Esophagus mucosa (tissue), 1 donor: ENCODE measurements around the gene FAM83G. TPM values are rescaled to one million over a fixed set of nuclear protein-coding genes. Genes with fewer than 3 reads are reported as not detected.
A peak's percentile ranks its signal among the peaks of the same experiment; 100 is the strongest.
"Not testable (repeated sequence)": the region's sequence is repeated elsewhere in the genome, so short reads cannot be mapped to it uniquely, and the experiment has no call there.

Experiments
- ATAC-seq: fragments of 200-7000 bp; cut with Tn5 transposase; one replicate; pipeline ENCODE4 v1.9.1; 2020
- total RNA-seq: library from RNA; stranded (reverse); gene quantifications from one replicate; pipeline ENCODE4 v1.2.4, GENCODE V29; 2023
- donor health status: DM: yes; HTN: yes; CAD: no.

The FAM83G gene, protein sequence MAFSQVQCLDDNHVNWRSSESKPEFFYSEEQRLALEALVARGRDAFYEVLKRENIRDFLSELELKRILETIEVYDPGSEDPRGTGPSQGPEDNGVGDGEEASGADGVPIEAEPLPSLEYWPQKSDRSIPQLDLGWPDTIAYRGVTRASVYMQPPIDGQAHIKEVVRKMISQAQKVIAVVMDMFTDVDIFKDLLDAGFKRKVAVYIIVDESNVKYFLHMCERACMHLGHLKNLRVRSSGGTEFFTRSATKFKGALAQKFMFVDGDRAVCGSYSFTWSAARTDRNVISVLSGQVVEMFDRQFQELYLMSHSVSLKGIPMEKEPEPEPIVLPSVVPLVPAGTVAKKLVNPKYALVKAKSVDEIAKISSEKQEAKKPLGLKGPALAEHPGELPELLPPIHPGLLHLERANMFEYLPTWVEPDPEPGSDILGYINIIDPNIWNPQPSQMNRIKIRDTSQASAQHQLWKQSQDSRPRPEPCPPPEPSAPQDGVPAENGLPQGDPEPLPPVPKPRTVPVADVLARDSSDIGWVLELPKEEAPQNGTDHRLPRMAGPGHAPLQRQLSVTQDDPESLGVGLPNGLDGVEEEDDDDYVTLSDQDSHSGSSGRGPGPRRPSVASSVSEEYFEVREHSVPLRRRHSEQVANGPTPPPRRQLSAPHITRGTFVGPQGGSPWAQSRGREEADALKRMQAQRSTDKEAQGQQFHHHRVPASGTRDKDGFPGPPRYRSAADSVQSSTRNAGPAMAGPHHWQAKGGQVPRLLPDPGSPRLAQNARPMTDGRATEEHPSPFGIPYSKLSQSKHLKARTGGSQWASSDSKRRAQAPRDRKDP
- total RNA-seq: 47.0 TPM

- ATAC-seq: peak; percentile 53
Measured at GRCh38 chr17:19004421-19005136, at the start of gene FAM83G. FAM83G (minus strand) TSS chr17:19004764; CDS start chr17:19004041, 723 bp downstream.

DNA sequence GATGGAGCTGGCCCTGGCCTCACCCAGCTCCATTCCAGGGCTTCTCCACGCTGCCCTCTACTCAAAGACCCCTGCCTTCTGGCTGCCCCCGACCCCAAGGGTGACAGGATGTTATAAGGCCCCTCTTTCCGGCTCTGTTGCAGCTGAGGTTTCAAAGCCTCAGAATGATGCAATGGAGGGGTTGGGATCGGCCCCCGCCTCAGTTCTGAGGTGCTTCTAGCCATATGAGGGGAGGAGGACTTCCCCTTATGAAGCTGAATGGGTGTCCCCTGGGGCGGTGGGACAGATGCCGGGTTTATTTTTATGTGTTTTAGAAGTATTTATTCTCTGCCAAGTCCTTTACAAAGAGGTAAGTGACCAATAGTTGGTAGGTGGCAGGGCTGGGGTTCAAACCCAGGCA is 44.3 kb upstream of the FAM83G start:
- not testable (repeated sequence) for ATAC-seq

DNA sequence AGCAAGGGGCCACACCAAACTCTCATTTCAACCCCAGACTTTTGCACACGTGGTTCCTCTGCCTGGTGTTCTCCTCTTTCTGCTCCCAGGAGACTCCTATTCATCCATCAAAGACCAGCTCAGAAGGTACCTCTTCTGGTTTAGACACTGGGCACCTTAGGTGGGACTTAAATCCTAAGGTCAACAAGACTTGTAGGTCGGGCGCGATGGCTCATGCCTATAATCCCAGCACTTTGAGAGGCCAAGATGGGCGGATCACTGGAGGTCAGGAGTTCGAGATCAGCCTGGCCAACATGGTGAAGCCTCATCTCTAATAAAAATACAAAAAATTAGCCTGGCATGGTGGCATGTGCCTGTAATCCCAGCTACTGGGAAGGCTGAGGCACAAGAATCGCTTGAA is 42.9 kb upstream of the FAM83G start:
- not testable (repeated sequence) for ATAC-seq

GRCh38 chr17:19046782-19047375 is 42.3 kb upstream of the FAM83G start, which contains the start of gene GRAP:
GRAP (minus strand) TSS chr17:19046957; CDS start chr17:19046926, 31 bp downstream.
- ATAC-seq: peak; percentile 17

DNA sequence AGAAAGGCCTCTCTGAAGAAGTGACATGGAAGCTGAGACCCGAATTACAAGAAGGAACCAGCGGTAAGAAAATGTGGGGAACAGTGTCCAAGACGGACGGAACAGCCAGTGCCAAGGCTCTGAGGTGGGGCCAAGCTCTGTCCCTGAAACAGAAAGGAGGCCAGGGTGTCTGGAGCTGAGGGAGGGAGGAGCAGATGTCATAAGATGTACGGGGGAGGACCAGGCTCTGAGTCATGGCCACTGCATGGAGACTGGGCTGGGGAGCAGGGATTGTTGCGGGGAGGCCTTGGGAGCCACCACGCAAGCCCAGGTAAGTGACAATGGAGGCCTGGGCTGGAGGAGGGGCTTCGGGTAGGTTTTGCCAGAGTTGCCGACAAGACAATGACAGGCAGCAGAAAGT is 40.1 kb upstream of the FAM83G start:
- not testable (repeated sequence) for ATAC-seq

DNA sequence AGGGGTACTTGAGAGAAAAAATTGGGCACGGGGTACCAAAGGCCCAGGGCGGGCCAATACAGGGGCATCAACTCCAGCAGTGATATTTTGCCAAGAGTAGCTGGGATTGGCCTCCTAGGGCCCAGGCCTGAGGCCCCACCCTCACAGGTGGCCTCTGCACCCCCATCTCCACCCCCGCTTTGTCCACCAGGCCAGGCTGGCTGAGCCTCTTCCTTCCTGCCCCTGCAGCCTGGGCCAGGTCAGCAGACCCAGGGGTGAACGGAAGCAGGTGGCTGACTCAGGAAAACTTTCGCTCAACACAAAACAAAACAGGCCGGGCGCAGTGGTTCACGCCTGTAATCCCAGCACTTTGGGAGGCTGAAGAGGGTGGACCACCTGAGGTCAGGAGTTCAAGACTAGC is 38.5 kb upstream of the FAM83G start:
- ATAC-seq: peak; percentile 24

DNA sequence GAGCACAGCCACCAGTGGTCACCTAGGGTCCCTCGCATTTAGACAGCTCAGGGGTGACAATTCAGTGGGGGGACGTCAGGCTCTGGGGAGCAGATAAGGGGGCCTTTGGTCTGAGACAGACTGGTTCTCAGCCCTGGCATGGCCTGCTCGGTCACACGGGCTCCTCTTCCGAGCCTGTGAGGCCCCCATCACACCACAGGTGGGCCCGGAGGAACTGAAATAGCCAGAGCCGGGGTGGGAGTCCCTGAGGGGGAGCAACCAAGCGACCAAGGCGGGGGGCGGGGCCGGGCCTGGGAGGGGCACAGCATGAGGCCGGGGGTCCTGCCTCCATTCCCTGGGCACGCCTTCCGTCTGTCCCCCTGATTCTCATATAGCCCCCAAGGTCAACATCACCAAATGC is 37.8 kb upstream of the FAM83G start:
- ATAC-seq: not testable (repeated sequence)

GRCh38 chr17:19041871-19042270 is 37.3 kb upstream of the FAM83G start:
- ATAC-seq: not testable (repeated sequence)

DNA sequence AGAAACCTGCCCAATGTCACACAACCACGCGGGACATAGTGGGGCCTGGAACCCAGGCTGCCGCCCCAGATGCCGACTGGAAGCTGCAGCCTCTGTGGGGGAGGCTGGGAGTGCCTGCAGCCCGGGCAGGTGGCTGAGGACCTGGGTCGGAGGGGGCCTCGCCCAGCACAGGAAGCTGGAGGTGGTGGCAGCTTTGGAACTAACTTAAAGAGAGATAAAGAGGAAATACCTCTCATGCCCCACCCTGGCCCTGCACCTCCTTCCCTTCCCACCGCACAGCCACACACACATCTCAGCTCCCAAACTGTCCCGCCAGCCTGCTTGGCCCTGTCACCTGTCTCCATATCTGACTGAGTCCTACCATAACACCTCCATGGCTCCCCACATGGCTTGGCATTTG is 35.8 kb upstream of the FAM83G start:
- not testable (repeated sequence) for ATAC-seq

DNA sequence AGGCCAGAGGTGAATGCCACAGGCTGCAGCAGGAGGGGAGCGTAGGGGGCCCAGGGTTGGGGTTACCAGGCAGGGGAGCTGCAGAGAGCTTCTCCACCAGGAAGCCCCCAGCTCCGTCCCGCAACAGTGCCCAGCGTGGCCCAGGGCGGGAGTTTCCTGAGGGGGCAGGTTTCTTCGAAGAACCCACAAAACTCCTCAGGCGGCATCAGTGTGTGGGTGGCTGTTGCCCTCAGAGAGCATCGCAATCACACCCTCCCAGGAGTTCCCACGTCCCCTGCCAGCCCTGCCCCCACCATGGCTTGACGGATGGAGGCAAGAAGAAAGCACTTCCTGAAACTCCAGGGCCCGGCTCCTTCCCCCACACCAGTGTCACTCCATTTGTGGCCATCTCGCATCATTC is 34.2 kb upstream of the FAM83G start:
- not testable (repeated sequence) for ATAC-seq

DNA sequence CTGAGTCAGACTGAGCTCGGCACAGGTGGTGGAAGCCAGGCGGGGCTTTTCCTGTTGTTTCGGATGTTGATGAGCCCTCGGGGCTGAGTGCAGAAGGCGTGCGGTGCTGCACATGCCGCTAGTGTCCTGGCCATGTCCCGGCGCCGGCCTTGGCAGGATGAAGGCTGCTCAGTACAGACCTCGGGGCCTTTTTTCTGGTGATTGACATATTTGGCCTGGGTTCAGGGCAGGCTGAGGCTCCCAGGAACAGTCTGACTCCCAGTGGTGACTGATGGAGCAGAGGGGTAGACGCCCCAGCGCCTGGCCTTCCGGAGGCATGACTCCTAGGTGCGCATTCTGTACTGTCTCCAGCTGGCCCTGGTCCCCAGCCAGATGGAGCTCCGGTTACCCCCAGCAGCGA is 33.4 kb upstream of the FAM83G start:
- peak; percentile 80 for ATAC-seq

DNA sequence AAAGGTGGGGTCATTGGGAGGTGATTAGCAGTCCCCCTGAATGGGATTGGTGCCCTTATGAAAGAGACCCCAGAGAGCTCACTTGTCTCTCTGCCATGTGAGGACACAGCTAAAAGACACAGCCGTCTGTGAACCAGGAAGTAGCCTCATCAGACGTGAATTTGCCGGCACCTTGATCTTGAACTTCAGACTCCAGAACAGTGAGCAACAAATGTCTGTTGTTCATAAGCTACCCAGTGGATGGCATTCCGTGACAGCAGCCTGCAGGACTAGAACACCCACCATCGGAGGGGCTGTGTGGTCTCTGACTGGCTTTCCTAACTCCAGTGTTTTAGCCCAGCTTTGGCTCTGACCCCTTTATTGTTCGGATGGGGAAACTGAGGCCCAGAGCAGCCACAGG is 33.0 kb upstream of the FAM83G start:
- ATAC-seq: peak; percentile 1

DNA sequence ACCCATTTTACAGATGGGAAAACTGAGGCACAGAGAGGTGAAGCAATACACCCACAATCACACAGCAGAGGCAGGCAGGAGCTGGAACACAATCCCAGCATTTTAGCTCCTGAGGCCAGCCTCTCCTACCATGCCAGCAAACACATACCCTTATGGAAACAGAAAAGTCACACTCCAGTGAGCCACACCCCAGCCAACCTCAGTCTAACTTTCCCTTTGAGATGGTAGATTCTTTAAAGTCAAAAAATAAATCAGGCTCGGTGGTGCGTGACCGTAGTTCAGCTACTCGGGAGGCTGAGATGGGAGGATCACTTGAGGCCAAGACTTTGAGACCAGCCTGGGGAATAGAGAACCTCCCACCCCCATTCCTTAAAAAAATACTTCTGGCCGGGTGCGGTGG is 31.6 kb upstream of the FAM83G start:
- ATAC-seq: not testable (repeated sequence)

DNA sequence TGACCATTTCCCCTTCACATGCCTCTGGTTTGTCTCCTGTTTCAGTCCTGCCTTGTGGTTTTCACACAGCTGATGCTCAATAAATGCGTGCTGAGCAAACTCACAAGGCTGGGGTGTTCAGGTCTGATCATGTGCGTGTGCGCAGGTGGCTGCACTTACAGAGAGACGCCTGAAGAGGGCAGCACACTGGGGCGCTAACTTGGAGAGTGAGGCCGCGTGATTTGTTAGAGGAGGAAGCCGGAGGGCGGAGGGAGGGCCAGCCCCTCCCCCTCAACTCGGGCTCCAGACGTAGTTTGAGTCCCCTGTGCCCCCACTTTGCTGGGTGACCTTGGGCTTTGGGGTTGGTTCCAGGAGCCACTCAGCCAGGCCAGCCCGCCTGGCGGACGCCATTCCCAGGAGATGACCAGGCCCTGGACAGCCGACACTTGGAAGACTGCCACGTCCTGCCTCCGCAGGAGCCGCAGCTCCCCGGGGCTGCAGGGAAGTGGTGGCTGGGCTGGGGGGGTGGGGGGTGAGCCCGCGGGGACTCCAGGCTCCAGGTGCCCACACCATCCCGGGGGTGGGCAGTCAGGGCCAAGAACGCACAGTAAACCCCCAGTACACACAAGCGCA is 27.9 kb upstream of the FAM83G start:
- ATAC-seq: peak; percentile 90

GRCh38 chr17:19031729-19032128 is 27.2 kb upstream of the FAM83G start:
- ATAC-seq: peak; percentile 77

DNA sequence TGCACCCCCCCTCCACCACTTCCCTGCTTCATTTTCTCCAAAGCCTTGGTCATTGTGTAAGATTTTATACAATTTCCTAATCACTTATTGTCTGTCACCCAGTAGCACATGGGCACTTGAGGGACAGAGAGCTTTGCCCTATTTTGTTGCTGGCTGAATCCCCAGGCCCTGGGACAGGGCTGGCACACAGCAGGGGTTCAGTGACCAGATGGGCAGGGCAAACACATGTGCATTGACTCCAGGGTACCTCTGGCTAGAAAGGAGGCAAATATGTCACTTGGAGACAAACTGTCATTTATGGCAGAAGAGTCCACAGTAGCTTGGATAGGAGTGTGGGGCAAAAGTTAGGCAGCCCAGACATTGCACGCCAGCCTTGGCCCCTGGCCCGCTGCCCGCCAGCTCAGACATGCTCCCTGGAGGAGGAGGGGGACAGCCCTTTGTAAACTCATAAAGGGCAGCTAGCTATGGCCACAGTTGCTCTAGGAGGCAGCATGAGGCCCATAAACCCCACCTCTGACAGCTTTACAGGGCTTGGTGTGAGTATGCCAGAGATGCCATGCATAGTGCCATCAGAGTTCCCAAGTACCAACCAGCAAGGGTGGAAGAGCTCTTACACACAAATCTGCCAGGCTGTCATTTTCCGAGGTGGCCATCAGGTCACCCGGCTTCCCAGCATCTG is 26.3 kb upstream of the FAM83G start:
- not testable (repeated sequence) for ATAC-seq

- ATAC-seq: not testable (repeated sequence)
Measured at GRCh38 chr17:19029740-19030139, 25.2 kb upstream of the FAM83G start.

GRCh38 chr17:19028671-19029070 is 24.1 kb upstream of the FAM83G start:
- not testable (repeated sequence) for ATAC-seq

DNA sequence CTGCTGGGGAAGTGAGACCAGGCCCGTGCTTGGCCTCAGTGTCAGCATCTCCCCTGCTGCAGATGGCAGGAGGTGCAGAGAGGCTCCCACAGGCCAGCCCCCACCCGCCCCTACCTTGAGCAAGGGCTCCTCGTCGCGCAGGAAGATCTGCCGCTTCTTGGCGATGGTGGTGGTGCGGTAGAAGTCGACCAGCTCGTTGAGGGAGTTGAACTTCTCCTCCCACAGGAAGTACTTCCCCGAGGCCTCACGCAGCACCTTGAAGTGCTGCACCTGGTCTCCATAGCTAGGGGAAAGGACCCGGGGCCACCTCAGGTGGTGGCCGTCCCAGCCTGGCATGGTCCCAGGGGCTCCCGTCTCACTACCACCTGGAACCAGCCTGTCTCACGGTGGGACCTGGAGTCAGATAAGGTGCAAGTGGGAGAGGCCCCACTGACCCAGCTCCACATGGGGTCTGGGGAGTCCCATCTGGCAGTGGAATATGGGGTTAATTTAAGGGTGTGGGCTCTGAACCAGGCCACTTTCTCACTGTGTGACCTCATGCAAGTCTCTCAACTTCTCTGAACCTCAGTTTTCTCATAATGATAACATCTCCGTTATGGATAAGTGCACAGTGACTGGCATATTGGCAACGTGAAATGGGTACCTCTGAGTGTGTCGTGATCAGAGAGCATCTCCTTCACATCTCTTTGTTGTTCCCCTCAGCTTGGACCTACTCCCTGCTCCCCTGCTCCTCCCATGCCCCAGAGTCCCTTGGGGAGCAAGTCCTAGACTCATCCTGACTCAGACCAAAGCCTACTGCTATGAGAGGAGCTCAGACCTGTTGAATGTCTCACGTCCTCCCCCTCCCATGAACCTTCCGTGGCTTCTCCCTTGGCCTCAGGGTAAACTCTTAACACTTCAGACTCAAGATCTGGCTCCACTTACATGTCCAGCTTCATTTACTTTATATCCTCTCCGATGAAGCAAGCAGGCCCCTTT is 19.8 kb upstream of the FAM83G start:
- peak; percentile 88 for ATAC-seq
